ENCODE data around the gene MCTP2. TPM values are rescaled to one million over a fixed set of nuclear protein-coding genes. Genes with fewer than 3 reads are reported as not detected.
A peak's percentile ranks its signal among the peaks of the same experiment; 100 is the strongest.

The MCTP2 gene
- total and polyA plus RNA-seq, 2 of the 8 experiments (the other 6 are each of a cell fraction or from before 2014, with no cell fraction given): 3.4 to 4.5 TPM

- no peak overlapping the region for H4K8ac ChIP-seq (ENCODE audit: extremely low read depth, insufficient read depth, low read length)
- 36% methylated on average over 6 of the region's 6 CpGs; no CpG with 5 or more reads in 1 of the 2 experiments for WGBS, 2 experiments (ENCODE audit: extremely low coverage in 1 of 2, insufficient coverage in 1 of 2, insufficient read length in 1 of 2, insufficient replicate concordance in 2 of 2, low coverage in 1 of 2, low lambda C conversion rate in 2 of 2, missing lambda C conversion rate in 1 of 2)
- H2AK5ac ChIP-seq (ENCODE audit: low read depth, low read length): no peak overlapping the region
- H3K79me1 ChIP-seq (ENCODE audit: low read depth, low read length): no peaks in the 10 kb centered on the region
- H4K20me1 ChIP-seq (replicated peaks in 1 of 2; ENCODE audit: control insufficient read depth in 1 of 2, insufficient read depth in 2 of 2, low read length in 2 of 2): no peaks in the 10 kb centered on the region
- ChIA-PET POLR2A (ENCODE audit: partially characterized antibody) (no interaction called here), CTCF (ENCODE audit: partially characterized antibody) (interaction anchor here (0.6 to 3.1 kb wide), 23 partner anchors 12 to 1436 kb away, joined by 3 to 14 read pairs (median 3); no protein-coding TSS in a partner anchor)
- H3K18ac ChIP-seq (ENCODE audit: extremely low read depth, low read length): no peak overlapping the region
- H2BK20ac ChIP-seq (ENCODE audit: low read length): no peak overlapping the region
- no peak overlapping the region for H2BK15ac ChIP-seq (ENCODE audit: low read length)
- no peaks in the 10 kb centered on the region for H3K23me2 ChIP-seq (ENCODE audit: low read depth, low read length)
- TF ChIP-seq, protein P1, sequence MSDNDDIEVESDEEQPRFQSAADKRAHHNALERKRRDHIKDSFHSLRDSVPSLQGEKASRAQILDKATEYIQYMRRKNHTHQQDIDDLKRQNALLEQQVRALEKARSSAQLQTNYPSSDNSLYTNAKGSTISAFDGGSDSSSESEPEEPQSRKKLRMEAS (IDR thresholded peaks at IDR 0.05): no peak
- peak; percentile 61 to 64 for TF ChIP-seq RAD21 (IDR thresholded peaks at IDR 0.05 in 1 of 2, conservative IDR thresholded peaks at IDR 0.05 in 1 of 2; ENCODE audit: low read depth in 2 of 2, low read length in 2 of 2)
- TF ChIP-seq, protein P2, sequence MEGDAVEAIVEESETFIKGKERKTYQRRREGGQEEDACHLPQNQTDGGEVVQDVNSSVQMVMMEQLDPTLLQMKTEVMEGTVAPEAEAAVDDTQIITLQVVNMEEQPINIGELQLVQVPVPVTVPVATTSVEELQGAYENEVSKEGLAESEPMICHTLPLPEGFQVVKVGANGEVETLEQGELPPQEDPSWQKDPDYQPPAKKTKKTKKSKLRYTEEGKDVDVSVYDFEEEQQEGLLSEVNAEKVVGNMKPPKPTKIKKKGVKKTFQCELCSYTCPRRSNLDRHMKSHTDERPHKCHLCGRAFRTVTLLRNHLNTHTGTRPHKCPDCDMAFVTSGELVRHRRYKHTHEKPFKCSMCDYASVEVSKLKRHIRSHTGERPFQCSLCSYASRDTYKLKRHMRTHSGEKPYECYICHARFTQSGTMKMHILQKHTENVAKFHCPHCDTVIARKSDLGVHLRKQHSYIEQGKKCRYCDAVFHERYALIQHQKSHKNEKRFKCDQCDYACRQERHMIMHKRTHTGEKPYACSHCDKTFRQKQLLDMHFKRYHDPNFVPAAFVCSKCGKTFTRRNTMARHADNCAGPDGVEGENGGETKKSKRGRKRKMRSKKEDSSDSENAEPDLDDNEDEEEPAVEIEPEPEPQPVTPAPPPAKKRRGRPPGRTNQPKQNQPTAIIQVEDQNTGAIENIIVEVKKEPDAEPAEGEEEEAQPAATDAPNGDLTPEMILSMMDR (IDR thresholded peaks at IDR 0.05; ENCODE audit: control extremely low read depth in 1 of 3, insufficient read depth in 1 of 3, low read depth in 1 of 3, low read length in 3 of 3): peak in 2 of 3 experiments; percentile 27 to 33; a peak in 2 of 4 replicates
- TF ChIP-seq YY1 (IDR thresholded peaks at IDR 0.05; ENCODE audit: low read depth, low read length): no peak
- H3K23ac ChIP-seq (ENCODE audit: insufficient read length): no peak overlapping the region
- no peak overlapping the region for H3K4me2 ChIP-seq (ENCODE audit: insufficient read depth in 1 of 2, low read depth in 2 of 2, low read length in 2 of 2)
- H3K4ac ChIP-seq (replicated peaks; ENCODE audit: insufficient read length, low read depth, low read length): no peak overlapping the region
- no peak overlapping the region for H4K5ac ChIP-seq (ENCODE audit: insufficient read length, low read depth, low read length)
- H3K9me3 ChIP-seq (ENCODE audit: insufficient read depth in 2 of 2, low read depth in 1 of 2, low read length in 1 of 2): no peaks in the 10 kb centered on the region
- no peak overlapping the region for H3K9ac ChIP-seq (replicated peaks in 1 of 4; ENCODE audit: extremely low read depth in 1 of 4, low read depth in 3 of 4, low read length in 3 of 4)
- peak; percentile 81 for FAIRE-seq
- no peaks in the 10 kb centered on the region for H3K4me1 ChIP-seq (replicated peaks in 1 of 4; ENCODE audit: control insufficient read depth in 3 of 4, insufficient read depth in 4 of 4, low read length in 3 of 4)
- H2AFZ ChIP-seq (ENCODE audit: low read length): no peak overlapping the region
- H2BK5ac ChIP-seq (ENCODE audit: low read depth, low read length): no peak overlapping the region
- no peak overlapping the region for H3K14ac ChIP-seq (ENCODE audit: insufficient read length)
- H2BK12ac ChIP-seq (ENCODE audit: low read depth, low read length): no peak overlapping the region
- no peak overlapping the region for H3K4me3 ChIP-seq (ENCODE audit: extremely low read depth in 1 of 4, insufficient read depth in 2 of 4, low read depth in 3 of 4, low read length in 4 of 4)
- H3K79me2 ChIP-seq (ENCODE audit: control insufficient read depth in 1 of 2, insufficient read depth in 2 of 2, low read length in 2 of 2): no peaks in the 10 kb centered on the region
- no peak overlapping the region for H3K27ac ChIP-seq (ENCODE audit: low read depth, low read length)
- DNase-seq (ENCODE audit: low read depth in 1 of 2, low spot score in 2 of 2): no peak
- no peak overlapping the region for H3K56ac ChIP-seq (replicated peaks; ENCODE audit: insufficient read length, low read depth, low read length)
- no peaks in the 10 kb centered on the region for H3K27me3 ChIP-seq (replicated peaks in 1 of 4; ENCODE audit: control insufficient read depth in 3 of 4, extremely low read depth in 1 of 4, insufficient read depth in 3 of 4, low read length in 3 of 4)
- no peak overlapping the region for H2BK120ac ChIP-seq (replicated peaks; ENCODE audit: low read depth, low read length)
- no peaks in the 10 kb centered on the region for H3K36me3 ChIP-seq (ENCODE audit: control insufficient read depth in 2 of 4, insufficient read depth in 4 of 4, low read length in 3 of 4)
- H4K91ac ChIP-seq (replicated peaks; ENCODE audit: insufficient read length, low read length): no peak overlapping the region
These were observed 181.8 kb downstream of the MCTP2 start for GRCh38 chr15:94412979-94413746.
